LNCAP (cell line): Measurements from ENCODE around the gene WWOX.

Experiments used
- TF ChIP-seq, protein P1 (sequence below): fragments of 450-650 bp; IDR thresholded peaks from 2 replicates; pipeline ENCODE4 v1.5.1; 2017; ENCODE audit warnings: mild to moderate bottlenecking

Gene WWOX

DNA sequence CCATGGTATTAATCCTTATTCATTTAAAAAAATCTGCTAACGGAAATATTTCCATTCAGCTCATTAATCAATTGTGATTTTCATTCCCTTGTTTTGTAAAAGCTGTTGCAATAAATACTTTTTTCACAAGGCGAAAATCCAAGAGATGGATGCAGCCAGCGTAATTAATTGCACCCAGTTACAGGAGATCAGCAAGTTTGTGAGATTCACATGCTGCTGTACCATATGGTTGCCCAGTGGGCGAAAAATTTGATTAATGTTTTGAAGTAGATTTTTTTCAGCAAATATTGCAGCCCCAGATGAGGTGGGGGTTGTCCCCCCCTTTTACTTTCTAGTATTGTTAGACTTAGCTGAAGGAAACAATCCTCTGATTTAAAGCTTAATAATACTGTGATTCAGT lies 186.6 kb downstream of the WWOX start:
- TF ChIP-seq, protein P1, sequence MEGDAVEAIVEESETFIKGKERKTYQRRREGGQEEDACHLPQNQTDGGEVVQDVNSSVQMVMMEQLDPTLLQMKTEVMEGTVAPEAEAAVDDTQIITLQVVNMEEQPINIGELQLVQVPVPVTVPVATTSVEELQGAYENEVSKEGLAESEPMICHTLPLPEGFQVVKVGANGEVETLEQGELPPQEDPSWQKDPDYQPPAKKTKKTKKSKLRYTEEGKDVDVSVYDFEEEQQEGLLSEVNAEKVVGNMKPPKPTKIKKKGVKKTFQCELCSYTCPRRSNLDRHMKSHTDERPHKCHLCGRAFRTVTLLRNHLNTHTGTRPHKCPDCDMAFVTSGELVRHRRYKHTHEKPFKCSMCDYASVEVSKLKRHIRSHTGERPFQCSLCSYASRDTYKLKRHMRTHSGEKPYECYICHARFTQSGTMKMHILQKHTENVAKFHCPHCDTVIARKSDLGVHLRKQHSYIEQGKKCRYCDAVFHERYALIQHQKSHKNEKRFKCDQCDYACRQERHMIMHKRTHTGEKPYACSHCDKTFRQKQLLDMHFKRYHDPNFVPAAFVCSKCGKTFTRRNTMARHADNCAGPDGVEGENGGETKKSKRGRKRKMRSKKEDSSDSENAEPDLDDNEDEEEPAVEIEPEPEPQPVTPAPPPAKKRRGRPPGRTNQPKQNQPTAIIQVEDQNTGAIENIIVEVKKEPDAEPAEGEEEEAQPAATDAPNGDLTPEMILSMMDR = no peak

DNA sequence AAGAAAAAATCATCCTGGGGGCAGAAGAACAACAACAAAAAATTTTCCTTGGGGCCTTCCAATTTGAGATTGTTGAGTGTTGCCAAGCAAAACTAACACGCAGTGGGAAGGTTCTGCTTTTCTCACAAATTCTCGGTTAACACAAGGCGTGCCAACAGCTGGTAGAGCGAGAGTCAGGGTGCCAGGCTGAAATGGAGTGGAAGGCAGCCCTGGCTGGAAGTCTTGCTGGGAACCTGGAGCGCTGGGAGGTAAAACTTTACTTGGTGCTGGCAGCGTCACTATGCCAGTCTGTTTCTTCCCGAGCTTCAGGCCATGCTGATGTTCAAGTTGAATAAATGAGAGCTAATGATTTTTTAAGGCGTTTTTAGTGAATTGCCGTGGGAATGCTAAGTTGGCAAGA lies 189.4 kb downstream of the WWOX start:
- TF ChIP-seq, protein P1 = no peak

DNA sequence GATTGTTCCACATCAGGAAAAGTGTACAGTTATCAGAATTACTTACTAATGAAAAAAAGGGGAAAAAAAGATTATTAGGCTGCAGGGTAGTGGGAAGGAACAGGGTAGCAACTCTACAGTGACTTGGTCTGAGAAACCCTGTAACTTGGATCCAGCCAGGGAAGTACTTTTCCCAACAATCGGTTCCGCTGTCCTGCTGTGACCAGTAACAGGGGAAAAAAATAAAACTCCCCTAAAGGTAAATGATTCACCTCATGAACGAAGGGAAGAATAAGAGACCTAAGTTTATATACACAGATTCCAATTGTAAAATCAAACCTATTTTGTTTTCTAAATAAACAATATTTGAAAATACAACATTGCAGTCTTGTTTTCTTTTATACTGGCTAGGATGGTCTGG lies 189.9 kb downstream of the WWOX start:
- TF ChIP-seq, protein P1 = no peak

DNA sequence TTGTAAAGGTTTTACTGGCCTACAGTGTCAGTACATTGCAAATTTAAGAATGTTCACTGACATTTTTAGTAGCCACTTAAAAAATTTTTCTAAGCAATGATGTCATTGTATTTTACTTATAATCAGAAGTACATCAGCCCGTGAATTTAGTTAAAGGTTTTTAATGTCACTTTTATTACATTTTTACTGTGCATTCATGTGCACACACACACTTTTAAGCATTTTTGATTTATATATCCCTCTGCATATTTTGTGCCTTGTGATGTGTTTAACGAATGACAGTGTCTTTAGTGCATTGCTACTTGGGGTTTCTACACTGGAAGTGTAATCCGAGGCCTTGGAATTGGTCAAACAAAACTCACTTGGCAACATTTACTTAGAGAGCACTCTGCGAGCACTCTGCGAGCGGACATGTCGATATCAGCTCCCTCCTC lies 190.4 kb downstream of the WWOX start:
- TF ChIP-seq, protein P1 = no peak

DNA sequence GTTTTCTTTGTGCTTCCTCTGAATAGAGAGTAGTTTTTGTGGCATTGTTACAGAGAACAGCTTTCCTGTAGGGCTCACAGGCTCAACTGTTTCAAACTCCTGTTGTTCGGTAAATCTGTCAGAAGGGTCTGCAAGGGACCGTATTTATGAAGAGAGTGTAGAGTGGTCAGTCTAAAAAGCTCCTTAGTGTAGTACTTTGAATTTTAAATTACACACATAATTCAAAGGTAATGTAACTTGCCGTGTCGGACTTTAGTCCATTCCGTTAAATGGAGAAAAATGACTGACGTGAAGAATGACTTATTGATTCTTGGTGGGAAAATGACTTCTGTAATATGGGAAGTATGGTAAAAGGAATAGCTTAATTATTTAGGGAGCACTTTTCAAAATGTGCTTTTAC lies 190.9 kb downstream of the WWOX start:
- TF ChIP-seq, protein P1 = no peak

DNA sequence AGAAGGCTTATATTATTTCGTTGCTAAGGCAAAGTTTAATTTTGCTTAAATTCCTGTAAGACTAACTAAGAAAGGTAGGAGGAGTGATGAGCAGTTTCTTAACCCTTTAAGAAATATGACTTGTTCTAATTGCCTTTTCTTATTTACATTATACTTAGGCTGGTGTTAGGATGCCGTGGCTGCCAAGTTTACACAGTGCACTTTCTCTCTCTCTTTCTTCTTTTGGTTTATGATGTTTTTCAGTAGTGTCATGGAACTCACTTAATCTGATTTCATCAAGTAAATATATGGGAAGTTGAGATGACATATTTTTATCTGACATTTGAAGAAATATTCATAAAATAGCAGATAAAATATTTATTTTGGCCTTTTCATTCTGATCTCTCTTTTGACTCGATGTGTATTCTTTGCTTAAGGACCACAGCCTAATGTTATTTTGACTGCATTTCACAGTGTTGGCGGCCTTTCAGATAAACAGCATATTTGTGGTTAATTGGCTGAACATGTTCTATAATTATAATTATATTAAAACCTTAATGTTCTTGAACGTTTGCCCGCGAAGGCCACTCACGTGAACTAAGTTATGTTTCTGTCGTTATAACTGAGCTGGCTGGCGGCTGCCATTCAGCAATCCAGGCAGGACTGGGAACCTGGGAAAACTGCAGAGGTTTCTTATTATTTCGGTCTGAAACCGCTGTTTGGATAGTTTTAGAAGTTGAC lies 191.6 kb downstream of the WWOX start:
- TF ChIP-seq, protein P1 = peak; percentile 9; the same call in 1 of the 2 replicates

DNA sequence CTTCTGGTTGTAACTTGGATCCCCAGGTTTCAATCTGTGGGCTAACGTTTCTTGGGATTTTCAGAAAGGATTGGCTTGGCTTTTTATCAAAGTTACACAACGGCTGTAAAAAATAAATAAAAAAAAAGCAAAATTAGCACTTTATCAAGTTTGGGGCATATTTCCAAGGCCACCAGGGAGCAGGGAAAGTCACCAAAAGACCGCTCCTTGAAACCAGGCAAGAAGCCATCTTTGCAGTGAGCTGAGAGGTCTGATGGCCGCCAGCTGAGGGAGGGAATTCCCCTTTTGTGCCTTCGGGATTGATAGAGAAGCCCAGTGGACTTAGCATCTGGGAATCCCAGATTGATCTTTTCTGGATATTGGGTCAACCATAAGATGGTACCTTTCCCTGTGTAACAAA lies 192.2 kb downstream of the WWOX start:
- TF ChIP-seq, protein P1 = no peak
